Fibroblast of lung (primary cell): Measurements from ENCODE around the gene TSHZ3.

Experiments used
- CTCF ChIP-seq, 2 donors: IDR thresholded peaks in 1 of 2; conservative IDR thresholded peaks in 1 of 2; 1 replicate in 1 of 2; 2 replicates in 1 of 2; pipeline ENCODE4 v1.5.1; 2011 to 2012; ENCODE audit warnings: low read length in 2 of 2, control low read depth in 1 of 2, inconsistent platforms in 1 of 2, low read depth in 1 of 2, mild to moderate bottlenecking in 1 of 2
- EZH2 ChIP-seq: IDR thresholded peaks from 2 replicates; pipeline ENCODE4 v1.5.1; 2012; ENCODE audit warnings: low read length, control low read depth, mild to moderate bottlenecking; ENCODE audit errors: missing control alignments

GRCh38 chr19:31266196-31266595, 83.0 kb downstream of the TSHZ3 start:
- TF ChIP-seq CTCF (conservative IDR thresholded peaks at IDR 0.05 in 1 of 2, IDR thresholded peaks at IDR 0.05 in 1 of 2; ENCODE audit: low read depth in 1 of 2, low read length in 2 of 2) (no peak), EZH2 (no peak)
